ENCODE results near the gene SREBF1. TPM values are rescaled to one million over a fixed set of nuclear protein-coding genes. Genes with fewer than 3 reads are reported as not detected.
A peak's percentile ranks its signal among the peaks of the same experiment; 100 is the strongest.

The SREBF1 gene
- total RNA-seq, 1 experiment from 2014 or later = 298 TPM

DNA sequence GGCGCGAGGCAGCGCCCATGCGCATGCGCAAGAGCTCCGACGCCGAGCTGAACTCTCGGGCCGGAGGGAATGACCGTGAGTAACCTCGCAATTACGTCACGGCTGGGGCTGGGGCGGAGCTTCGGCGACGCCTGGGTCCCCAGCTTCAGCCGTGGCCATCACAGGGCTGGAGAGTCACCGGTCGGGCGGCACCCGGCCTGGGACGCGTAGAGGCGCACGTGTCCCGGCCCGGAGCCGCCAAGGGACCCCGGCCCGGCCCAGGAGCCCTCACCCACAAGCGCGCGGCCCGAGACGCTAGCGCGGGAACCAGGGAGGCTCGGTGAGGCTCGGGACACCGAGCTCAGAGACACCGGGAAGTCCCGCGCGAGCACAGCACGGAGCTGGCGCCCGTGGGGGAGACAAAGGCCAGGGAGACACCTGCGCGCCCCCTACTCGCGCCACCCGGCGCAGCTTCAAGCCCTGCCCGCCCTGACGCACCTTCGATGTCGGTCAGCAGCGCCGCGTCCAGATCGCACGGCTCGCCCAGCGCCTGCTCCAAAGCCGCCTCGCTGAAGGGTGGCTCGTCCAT lies 452 bp downstream of the SREBF1 start:
- Histone ChIP-seq H2AFZ (ENCODE audit: low read depth, low read length, poor library complexity, severe bottlenecking) (no peak overlapping the region), H3K9me3 (ENCODE audit: control insufficient read depth in 1 of 2, insufficient read depth in 1 of 2, low read depth in 1 of 2, low read length in 2 of 2) (no peaks in the 10 kb centered on the region), H3K79me2 (ENCODE audit: insufficient read depth, low read length) (peaks cover 63% of the 10 kb centered on the region), H3K9ac (ENCODE audit: low read length) (peak overlapping the region; percentile 99), H3K36me3 (ENCODE audit: control insufficient read depth in 1 of 2, insufficient read depth in 2 of 2, low read length in 2 of 2) (peaks cover 0 to 30% of the 10 kb centered on the region in 2 experiments; a peak in 1 of 4 replicates), H3K4me1 (ENCODE audit: control insufficient read depth in 1 of 2, insufficient read depth in 2 of 2, low read length in 2 of 2) (peaks cover 55 to 84% of the 10 kb centered on the region in 2 experiments), H3K27ac (ENCODE audit: low read depth, low read length) (peak overlapping the region; percentile 98), H3K4me2 (ENCODE audit: low read length) (peak overlapping the region; percentile 88), H4K20me1 (ENCODE audit: insufficient read depth) (no peaks in the 10 kb centered on the region), H3K9me2 (ENCODE audit: insufficient read depth) (no peaks in the 10 kb centered on the region), H3K27me3 (ENCODE audit: insufficient read depth, low read length) (no peaks in the 10 kb centered on the region), H3K4me3 (replicated peaks in 1 of 2; ENCODE audit: low read depth in 1 of 2, low read length in 2 of 2) (peak overlapping the region; percentile 78 to 84)
- DNase-seq (ENCODE audit: low read depth, low spot score) = peak; percentile 92
- POLR2A ChIA-PET = interaction anchor here (0.7 to 4.2 kb wide), 31 partner anchors 10 to 422 kb away, joined by 3 to 112 read pairs (median 4); partner anchors contain the start of genes DRC3, FLII and TOM1L2
- BruUV-seq (replicated peaks) = no TSS peak
- intact Hi-C loops (cut with micrococcal nuclease) = loop anchor here (10.0 kb wide), 1 partner anchor 152 kb away; the partner anchor contains the start of gene RAI1
- CTCF ChIA-PET = interaction anchor here (0.8 to 2.1 kb wide), 7 partner anchors 9 to 154 kb away, joined by 3 to 8 read pairs (median 4); no protein-coding TSS in a partner anchor
- RAD21 ChIA-PET (ENCODE audit: low non-redundant PET in 1 of 2, low total read pairs in 2 of 2, uncharacterized antibody in 2 of 2, unreplicated experiment in 2 of 2) = interaction anchor here (0.5 to 1.0 kb wide), 3 partner anchors 11 to 138 kb away, joined by 3 to 4 read pairs (median 3); no protein-coding TSS in a partner anchor
- peak; percentile 70 for ATAC-seq
- TF ChIP-seq, protein P1, sequence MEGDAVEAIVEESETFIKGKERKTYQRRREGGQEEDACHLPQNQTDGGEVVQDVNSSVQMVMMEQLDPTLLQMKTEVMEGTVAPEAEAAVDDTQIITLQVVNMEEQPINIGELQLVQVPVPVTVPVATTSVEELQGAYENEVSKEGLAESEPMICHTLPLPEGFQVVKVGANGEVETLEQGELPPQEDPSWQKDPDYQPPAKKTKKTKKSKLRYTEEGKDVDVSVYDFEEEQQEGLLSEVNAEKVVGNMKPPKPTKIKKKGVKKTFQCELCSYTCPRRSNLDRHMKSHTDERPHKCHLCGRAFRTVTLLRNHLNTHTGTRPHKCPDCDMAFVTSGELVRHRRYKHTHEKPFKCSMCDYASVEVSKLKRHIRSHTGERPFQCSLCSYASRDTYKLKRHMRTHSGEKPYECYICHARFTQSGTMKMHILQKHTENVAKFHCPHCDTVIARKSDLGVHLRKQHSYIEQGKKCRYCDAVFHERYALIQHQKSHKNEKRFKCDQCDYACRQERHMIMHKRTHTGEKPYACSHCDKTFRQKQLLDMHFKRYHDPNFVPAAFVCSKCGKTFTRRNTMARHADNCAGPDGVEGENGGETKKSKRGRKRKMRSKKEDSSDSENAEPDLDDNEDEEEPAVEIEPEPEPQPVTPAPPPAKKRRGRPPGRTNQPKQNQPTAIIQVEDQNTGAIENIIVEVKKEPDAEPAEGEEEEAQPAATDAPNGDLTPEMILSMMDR (IDR thresholded peaks at IDR 0.05 in 2 of 3, conservative IDR thresholded peaks at IDR 0.05 in 1 of 3; ENCODE audit: borderline replicate concordance in 1 of 3, insufficient read depth in 1 of 3, low read depth in 2 of 3, low read length in 2 of 3) = no peak
- TF ChIP-seq SRF (IDR thresholded peaks at IDR 0.05; ENCODE audit: low read depth) (no peak), SP1 (IDR thresholded peaks at IDR 0.05; ENCODE audit: low read depth) (peak; percentile 55; the same call in 1 of the 2 replicates), FOSL1 (IDR thresholded peaks at IDR 0.05; ENCODE audit: low read depth) (no peak), RAD21 (IDR thresholded peaks at IDR 0.05; ENCODE audit: low read depth) (peak; percentile 15; the same call in 1 of the 2 replicates), ELF1 (IDR thresholded peaks at IDR 0.05; ENCODE audit: borderline replicate concordance, low read depth) (no peak), SIN3A (IDR thresholded peaks at IDR 0.05; ENCODE audit: low read depth) (peak; percentile 87), EZH2phosphoT487 (IDR thresholded peaks at IDR 0.05; ENCODE audit: borderline replicate concordance) (no peak), TCF7L2 (IDR thresholded peaks at IDR 0.05; ENCODE audit: borderline replicate concordance, extremely low read depth, insufficient read depth, insufficient read length) (no peak), CBX3 (IDR thresholded peaks at IDR 0.05; ENCODE audit: low read depth) (peak; percentile 48; the same call in 1 of the 2 replicates), YY1 (IDR thresholded peaks at IDR 0.05; ENCODE audit: extremely low read depth, insufficient replicate concordance, low read depth, low read length) (peak; percentile 27), ZNF274 (IDR thresholded peaks at IDR 0.05; ENCODE audit: low read depth, low read length) (no peak), JUND (IDR thresholded peaks at IDR 0.05) (peak; percentile 46; the same call in 1 of the 2 replicates), CEBPB (IDR thresholded peaks at IDR 0.05; ENCODE audit: low read depth) (no peak), EGR1 (IDR thresholded peaks at IDR 0.05; ENCODE audit: low read depth) (no peak), ZFX (IDR thresholded peaks at IDR 0.05) (peak; percentile 72), POLR2AphosphoS5 (IDR thresholded peaks at IDR 0.05; ENCODE audit: low read depth, low read length) (peak; percentile 97), POLR2A (IDR thresholded peaks at IDR 0.05; ENCODE audit: borderline replicate concordance, extremely low read depth, insufficient read depth, insufficient read length) (peak; percentile 97)
- TF ChIP-seq, protein P2, sequence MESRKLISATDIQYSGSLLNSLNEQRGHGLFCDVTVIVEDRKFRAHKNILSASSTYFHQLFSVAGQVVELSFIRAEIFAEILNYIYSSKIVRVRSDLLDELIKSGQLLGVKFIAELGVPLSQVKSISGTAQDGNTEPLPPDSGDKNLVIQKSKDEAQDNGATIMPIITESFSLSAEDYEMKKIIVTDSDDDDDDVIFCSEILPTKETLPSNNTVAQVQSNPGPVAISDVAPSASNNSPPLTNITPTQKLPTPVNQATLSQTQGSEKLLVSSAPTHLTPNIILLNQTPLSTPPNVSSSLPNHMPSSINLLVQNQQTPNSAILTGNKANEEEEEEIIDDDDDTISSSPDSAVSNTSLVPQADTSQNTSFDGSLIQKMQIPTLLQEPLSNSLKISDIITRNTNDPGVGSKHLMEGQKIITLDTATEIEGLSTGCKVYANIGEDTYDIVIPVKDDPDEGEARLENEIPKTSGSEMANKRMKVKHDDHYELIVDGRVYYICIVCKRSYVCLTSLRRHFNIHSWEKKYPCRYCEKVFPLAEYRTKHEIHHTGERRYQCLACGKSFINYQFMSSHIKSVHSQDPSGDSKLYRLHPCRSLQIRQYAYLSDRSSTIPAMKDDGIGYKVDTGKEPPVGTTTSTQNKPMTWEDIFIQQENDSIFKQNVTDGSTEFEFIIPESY (IDR thresholded peaks at IDR 0.05; ENCODE audit: extremely low read depth, insufficient replicate concordance, low read length) = peak; percentile 80
- TF ChIP-seq, protein P3, sequence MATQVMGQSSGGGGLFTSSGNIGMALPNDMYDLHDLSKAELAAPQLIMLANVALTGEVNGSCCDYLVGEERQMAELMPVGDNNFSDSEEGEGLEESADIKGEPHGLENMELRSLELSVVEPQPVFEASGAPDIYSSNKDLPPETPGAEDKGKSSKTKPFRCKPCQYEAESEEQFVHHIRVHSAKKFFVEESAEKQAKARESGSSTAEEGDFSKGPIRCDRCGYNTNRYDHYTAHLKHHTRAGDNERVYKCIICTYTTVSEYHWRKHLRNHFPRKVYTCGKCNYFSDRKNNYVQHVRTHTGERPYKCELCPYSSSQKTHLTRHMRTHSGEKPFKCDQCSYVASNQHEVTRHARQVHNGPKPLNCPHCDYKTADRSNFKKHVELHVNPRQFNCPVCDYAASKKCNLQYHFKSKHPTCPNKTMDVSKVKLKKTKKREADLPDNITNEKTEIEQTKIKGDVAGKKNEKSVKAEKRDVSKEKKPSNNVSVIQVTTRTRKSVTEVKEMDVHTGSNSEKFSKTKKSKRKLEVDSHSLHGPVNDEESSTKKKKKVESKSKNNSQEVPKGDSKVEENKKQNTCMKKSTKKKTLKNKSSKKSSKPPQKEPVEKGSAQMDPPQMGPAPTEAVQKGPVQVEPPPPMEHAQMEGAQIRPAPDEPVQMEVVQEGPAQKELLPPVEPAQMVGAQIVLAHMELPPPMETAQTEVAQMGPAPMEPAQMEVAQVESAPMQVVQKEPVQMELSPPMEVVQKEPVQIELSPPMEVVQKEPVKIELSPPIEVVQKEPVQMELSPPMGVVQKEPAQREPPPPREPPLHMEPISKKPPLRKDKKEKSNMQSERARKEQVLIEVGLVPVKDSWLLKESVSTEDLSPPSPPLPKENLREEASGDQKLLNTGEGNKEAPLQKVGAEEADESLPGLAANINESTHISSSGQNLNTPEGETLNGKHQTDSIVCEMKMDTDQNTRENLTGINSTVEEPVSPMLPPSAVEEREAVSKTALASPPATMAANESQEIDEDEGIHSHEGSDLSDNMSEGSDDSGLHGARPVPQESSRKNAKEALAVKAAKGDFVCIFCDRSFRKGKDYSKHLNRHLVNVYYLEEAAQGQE (IDR thresholded peaks at IDR 0.05; ENCODE audit: low read depth) = no peak

All from HCT116 (cell line).